Lung (tissue), 12 donors: ENCODE measurements around the gene TSPAN5. TPM values are rescaled to one million over a fixed set of nuclear protein-coding genes. Genes with fewer than 3 reads are reported as not detected.
A peak's percentile ranks its signal among the peaks of the same experiment; 100 is the strongest.

Experiments used
- ATAC-seq: fragments of 200-7000 bp; cut with Tn5 transposase; one replicate; pipeline ENCODE4 v1.9.1; 2020; ENCODE audit warnings: moderate number of reproducible peaks; ENCODE audit not compliant: insufficient read depth, low FRiP score
- DNase-seq, 3 donors: peaks; one replicate each; pipeline ENCODE4 v3.0.0-alpha.2; 2013 to 2017
- H3K27ac ChIP-seq, 2 donors: one replicate each; pipeline ENCODE4 v1.5.1; 2013; ENCODE audit warnings: mild to moderate bottlenecking in 2 of 2, moderate library complexity in 2 of 2, control low read depth in 1 of 2, inconsistent platforms in 1 of 2, low read depth in 1 of 2, low read length in 1 of 2
- H3K27me3 ChIP-seq, 3 donors: one replicate each; pipeline ENCODE4 v1.5.1; 2013; ENCODE audit warnings: low read length in 2 of 3; ENCODE audit not compliant: control insufficient read depth in 3 of 3, insufficient read depth in 3 of 3
- H3K36me3 ChIP-seq, 4 donors: one replicate each; pipeline ENCODE4 v1.5.1; 2013; ENCODE audit warnings: low read length in 4 of 4, mild to moderate bottlenecking in 1 of 4, moderate library complexity in 1 of 4; ENCODE audit not compliant: control insufficient read depth in 4 of 4, insufficient read depth in 4 of 4
- H3K4me1 ChIP-seq, 5 donors: one replicate each; pipeline ENCODE4 v1.5.1; 2013; ENCODE audit warnings: low read length in 5 of 5, mild to moderate bottlenecking in 2 of 5, moderate library complexity in 1 of 5; ENCODE audit not compliant: control insufficient read depth in 5 of 5, insufficient read depth in 5 of 5
- H3K4me3 ChIP-seq: one replicate; pipeline ENCODE4 v1.5.1; 2013; ENCODE audit warnings: mild to moderate bottlenecking, control low read depth, moderate library complexity
- H3K9ac ChIP-seq, 2 donors: one replicate each; pipeline ENCODE4 v1.5.1; 2013; ENCODE audit warnings: low read length in 2 of 2, control low read depth in 1 of 2; ENCODE audit not compliant: insufficient read depth in 1 of 2
- H3K9me3 ChIP-seq, 4 donors: one replicate each; pipeline ENCODE4 v1.5.1; 2013; ENCODE audit warnings: low read length in 3 of 4, mild to moderate bottlenecking in 1 of 4, moderate library complexity in 1 of 4; ENCODE audit not compliant: control insufficient read depth in 4 of 4, insufficient read depth in 3 of 4
- WGBS, 2 donors: extraction: QIAGEN DNeasy Blood & Tissue Kit; methylation state at CpG; one replicate each; pipeline ENCODE4 v1.1.7; 2013; 5-methylcytosine and 5-hydroxymethylcytosine counted together
- polyA plus RNA-seq, 2 donors: library from polyadenylated mRNA; stranded (reverse); fragments of 200-250 nt; gene quantifications; one replicate each; pipeline ENCODE4 v1.2.1, GENCODE V29; 2013
- total RNA-seq, 2 donors: library from RNA; depleted of rRNA in 1 of 2; stranded (reverse); fragments of >200 nt in 1 of 2; gene quantifications; one replicate each; pipeline ENCODE4 v1.2.1, GENCODE V29; 2014 to 2021
- TF ChIP-seq, protein P1 (sequence below): IDR thresholded peaks from 2 replicates; pipeline ENCODE4 v1.5.1; 2012; ENCODE audit warnings: mild to moderate bottlenecking; ENCODE audit errors: control extremely low read depth, extremely low read depth
- donor health status: control.
- donor health status: control.
- donor health status: Bipolar disorder and iron deficiency.
- donor health status: healthy.
- donor health status: DM: yes; HTN: yes; CAD: no.

Gene TSPAN5
- total and polyA plus RNA-seq, 4 donors, result 1.8 to 24.5 (median 6.3) TPM

- 72 to 81% methylated on average over 3 of the region's 3 CpGs for WGBS, 2 donors
- TF ChIP-seq, protein P1, sequence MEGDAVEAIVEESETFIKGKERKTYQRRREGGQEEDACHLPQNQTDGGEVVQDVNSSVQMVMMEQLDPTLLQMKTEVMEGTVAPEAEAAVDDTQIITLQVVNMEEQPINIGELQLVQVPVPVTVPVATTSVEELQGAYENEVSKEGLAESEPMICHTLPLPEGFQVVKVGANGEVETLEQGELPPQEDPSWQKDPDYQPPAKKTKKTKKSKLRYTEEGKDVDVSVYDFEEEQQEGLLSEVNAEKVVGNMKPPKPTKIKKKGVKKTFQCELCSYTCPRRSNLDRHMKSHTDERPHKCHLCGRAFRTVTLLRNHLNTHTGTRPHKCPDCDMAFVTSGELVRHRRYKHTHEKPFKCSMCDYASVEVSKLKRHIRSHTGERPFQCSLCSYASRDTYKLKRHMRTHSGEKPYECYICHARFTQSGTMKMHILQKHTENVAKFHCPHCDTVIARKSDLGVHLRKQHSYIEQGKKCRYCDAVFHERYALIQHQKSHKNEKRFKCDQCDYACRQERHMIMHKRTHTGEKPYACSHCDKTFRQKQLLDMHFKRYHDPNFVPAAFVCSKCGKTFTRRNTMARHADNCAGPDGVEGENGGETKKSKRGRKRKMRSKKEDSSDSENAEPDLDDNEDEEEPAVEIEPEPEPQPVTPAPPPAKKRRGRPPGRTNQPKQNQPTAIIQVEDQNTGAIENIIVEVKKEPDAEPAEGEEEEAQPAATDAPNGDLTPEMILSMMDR, result no peak
- Histone ChIP-seq H3K27me3 (no peaks in the 10 kb centered on the region), H3K36me3 (no peaks in the 10 kb centered on the region), H3K9me3 (no peaks in the 10 kb centered on the region), H3K4me3 (no peak overlapping the region), H3K9ac (no peak overlapping the region), H3K27ac (no peak overlapping the region), H3K4me1 (peaks cover 0 to 13% (median 2%) of the 10 kb centered on the region in 5 donors)
- DNase-seq, result no peak
- ATAC-seq, result no peak
Observed at GRCh38 chr4:98581126-98581525, 77.3 kb downstream of the TSPAN5 start.

DNA sequence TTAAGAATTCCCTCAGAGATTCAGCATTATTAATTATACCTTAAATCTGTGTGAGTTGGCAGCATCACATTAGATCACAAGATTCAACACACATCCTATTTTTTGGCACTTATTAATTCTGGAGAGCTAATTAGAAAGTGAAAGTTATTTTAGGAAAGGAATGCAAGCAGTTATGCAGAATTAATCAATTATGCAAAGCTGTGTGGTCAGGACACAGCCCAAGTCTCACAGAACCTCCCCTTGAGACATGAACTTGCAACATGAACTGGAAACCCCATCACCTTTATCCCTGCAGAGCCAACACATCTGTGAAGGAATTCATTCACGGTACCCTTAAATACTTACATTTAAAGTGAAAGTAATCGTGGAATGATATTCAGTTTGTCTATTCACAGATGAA lies 80.5 kb downstream of the TSPAN5 start:
- H3K36me3 ChIP-seq, result no peaks in the 10 kb centered on the region
- no peak for DNase-seq
- no peak overlapping the region for H3K9ac ChIP-seq
- ATAC-seq, result no peak
- TF ChIP-seq, protein P1, result no peak
- no peaks in the 10 kb centered on the region for H3K9me3 ChIP-seq
- WGBS, 2 donors, result 35 to 49% methylated on average over 2 of the region's 2 CpGs
- H3K4me3 ChIP-seq, result no peak overlapping the region
- H3K4me1 ChIP-seq, result peaks cover 0 to 11% (median 2%) of the 10 kb centered on the region in 5 donors
- no peaks in the 10 kb centered on the region for H3K27me3 ChIP-seq
- no peak overlapping the region for H3K27ac ChIP-seq

DNA sequence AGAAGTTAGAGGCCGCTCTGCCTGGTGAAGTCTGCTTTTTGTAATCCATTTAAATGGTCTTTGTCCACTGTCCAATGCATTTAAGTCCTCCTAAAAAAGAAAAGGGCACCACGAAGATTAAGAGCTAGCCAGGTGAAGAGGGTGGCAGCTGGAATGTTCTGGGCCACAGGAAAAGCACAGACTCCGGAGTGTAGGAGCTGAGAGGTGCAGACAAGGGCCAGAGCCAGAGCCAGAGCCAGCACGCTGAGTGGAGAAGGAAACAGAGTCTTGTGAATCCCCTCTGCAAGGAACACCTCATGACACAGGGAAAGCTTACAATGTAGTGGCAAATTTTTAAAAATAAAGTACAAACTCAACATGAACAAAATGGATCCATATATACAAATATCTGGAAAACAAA lies 83.6 kb downstream of the TSPAN5 start:
- TF ChIP-seq, protein P1, result no peak
- H3K27ac ChIP-seq, result no peak overlapping the region
- H3K9ac ChIP-seq, result no peak overlapping the region
- H3K27me3 ChIP-seq, result no peaks in the 10 kb centered on the region
- no peaks in the 10 kb centered on the region for H3K9me3 ChIP-seq
- WGBS, 2 donors, result 84 to 89% methylated on average over 4 of the region's 4 CpGs
- H3K4me1 ChIP-seq, result peaks cover 0 to 9% (median 0%) of the 10 kb centered on the region in 5 donors
- no peaks in the 10 kb centered on the region for H3K36me3 ChIP-seq
- H3K4me3 ChIP-seq, result no peak overlapping the region
- no peak for ATAC-seq
- no peak for DNase-seq

- H3K4me3 ChIP-seq, result no peak overlapping the region
- no peaks in the 10 kb centered on the region for H3K27me3 ChIP-seq
- no peak overlapping the region for H3K27ac ChIP-seq
- ATAC-seq (no peak), DNase-seq (peak in 2 of 3 donors; percentile 42 to 49)
- TF ChIP-seq, protein P1, result no peak
- H3K4me1 ChIP-seq, result peaks cover 0 to 6% (median 0%) of the 10 kb centered on the region in 5 donors
- H3K36me3 ChIP-seq, result no peaks in the 10 kb centered on the region
- no peaks in the 10 kb centered on the region for H3K9me3 ChIP-seq
- 80 to 83% methylated on average over 2 of the region's 2 CpGs for WGBS, 2 donors
- no peak overlapping the region for H3K9ac ChIP-seq
Observed at GRCh38 chr4:98573791-98574190, 84.6 kb downstream of the TSPAN5 start.
